IPS DF 4.7 (cell line): ENCODE measurements around the gene TMEM141.

Experiments
- DNase-seq: peaks from one replicate; pipeline ENCODE4 v3.0.0-alpha.2; 2013; ENCODE audit warnings: low spot score; ENCODE audit errors: extremely low read depth

The TMEM141 gene

GRCh38 chr9:136814725-136815421 lies 23.7 kb downstream of the TMEM141 start:
- DNase-seq: no peak

GRCh38 chr9:136815422-136815782 lies 24.3 kb downstream of the TMEM141 start:
- DNase-seq: no peak

- no peak for DNase-seq
Measured at GRCh38 chr9:136820971-136821825, 30.1 kb downstream of the TMEM141 start.

DNA sequence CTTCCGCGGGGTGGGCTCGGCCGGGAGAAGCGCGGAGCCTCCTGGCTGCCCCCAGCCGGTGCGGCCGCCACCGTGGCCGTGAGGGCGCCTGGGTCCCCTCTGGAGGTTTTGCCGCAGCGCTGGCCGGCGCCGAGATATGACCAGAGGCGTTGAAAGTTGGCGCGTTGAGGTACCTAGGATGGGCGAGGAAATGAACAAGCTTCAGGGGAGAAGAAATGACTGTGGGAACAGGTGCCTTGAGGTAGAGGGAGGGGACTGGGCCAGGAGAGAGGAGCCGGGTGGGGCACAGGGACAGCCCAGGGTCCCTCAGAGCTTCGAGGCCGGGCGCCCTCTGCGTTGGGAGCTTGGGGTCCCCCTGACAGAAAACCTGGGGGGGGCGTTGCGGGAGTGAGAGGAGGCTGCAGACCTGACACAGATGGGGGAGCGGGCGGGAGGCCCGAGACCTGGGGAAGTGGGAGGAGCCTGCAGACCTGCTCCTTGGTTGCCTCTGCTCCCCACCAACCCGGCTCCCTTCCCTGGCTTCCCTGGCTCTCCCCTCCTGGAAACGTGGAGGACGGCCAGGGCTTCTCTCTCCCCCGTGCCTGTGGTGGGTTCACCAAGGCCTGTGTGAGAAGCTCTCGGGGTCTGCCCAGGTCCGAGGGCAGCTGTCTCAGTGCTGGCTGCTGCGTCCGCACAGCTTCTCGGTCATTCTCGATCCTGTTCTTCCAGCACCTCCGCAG lies 30.8 kb downstream of the TMEM141 start:
- DNase-seq: no peak

GRCh38 chr9:136823136-136824046 lies 32.2 kb downstream of the TMEM141 start:
- no peak for DNase-seq

DNA sequence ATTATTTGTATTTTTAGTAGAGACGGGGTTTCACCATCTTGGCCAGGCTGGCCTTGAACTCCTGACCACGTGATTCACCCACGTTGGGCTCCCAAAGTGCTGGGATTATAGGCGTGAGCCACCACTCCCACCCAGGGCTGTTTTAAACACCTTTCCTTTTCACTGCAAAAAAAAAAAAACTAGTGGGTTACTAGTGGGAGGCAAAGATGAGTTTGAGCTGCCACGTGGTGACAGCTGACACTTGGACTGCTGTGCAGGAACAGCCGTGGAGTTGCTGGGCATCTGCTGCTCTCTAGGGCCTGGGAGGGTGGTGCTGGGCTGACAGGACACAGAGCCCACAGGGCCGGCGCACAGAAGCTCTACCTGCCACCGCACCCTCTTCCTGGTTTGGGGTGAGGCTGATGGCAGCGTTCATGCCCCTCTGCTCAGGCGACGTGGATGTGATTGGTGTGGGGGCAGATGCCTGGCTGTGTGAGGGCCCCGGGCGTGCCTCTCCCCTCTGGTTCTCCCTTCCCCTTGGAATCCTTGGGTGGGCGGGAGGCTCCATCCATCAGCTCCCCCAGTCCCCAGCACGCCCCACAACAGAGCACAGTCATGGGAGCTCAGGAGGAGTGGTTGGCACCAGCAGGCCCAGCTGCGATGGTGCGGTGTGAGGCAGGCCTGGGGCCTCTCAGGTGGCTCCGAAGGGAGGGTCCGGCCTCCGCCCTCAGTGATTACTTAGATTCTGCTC lies 33.5 kb downstream of the TMEM141 start:
- no peak for DNase-seq

- DNase-seq: no peak
Measured at GRCh38 chr9:136825295-136826187, 34.4 kb downstream of the TMEM141 start.

- no peak for DNase-seq
Measured at GRCh38 chr9:136826188-136826541, 35.0 kb downstream of the TMEM141 start.

- DNase-seq: no peak
Measured at GRCh38 chr9:136826703-136827582, 35.8 kb downstream of the TMEM141 start.

DNA sequence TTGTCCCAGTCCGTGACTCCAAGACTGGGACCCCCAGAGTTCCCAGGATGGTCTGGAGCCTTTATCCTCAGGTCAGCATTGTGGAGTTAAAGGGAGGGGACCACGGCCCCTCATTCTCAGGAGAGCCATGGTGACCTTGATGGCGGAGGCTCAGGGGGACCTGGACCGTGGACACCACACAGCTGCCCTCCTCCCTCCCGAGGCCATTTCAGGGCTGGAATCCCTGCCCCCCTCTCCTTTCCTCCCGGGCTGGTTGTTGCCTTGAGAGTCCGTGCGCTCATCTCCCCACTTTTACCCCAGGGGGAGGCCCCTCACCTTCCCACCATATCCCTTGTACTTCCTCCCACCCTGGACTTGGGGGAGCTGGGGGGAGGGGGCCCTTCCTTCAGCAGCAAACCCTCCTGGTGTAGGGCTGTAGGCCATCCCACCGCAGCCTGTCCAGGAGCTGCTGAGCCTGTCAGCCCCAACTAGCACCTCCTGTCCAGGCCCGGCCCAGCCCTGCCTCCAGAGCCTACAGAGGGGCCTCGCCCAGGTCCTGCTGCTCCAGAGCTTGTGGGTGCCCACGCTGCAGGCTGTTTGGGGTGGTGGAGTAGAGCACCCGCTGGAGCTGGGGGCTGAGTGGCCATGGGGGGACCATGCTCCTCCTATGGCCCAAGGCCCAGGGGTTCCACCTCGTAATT lies 36.8 kb downstream of the TMEM141 start:
- no peak for DNase-seq

DNA sequence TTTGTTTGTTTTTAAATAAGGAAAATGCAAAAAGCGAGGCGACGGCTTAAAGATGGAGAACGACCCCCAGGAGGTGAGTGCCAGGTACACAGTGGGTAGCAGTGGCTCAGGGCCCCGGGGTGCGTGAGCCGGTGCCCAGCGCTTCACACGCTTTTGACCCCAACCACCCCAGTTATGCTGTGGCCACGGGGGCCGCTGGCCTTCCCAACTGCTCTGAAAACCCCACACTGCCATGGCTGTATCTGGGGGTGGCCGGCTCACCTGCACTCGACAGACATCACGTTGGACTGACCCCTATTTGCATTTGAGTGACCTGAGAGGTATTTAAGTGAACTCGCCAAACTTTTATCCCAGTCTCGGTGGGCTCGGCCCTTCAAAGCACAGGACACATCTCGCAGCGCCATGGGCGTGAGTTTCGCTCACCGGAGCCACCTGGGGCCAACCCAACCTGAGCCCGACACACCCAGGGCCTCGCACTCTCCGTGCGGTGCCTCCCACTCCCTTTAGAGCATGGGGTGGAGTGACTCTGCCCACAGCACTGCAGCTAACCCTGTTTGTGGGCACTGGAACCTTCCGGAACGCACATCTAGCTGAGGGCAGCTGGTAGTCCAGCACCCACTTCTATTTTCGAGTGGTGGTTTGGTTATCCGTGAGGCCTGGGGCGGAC lies 37.5 kb downstream of the TMEM141 start:
- DNase-seq: no peak

DNA sequence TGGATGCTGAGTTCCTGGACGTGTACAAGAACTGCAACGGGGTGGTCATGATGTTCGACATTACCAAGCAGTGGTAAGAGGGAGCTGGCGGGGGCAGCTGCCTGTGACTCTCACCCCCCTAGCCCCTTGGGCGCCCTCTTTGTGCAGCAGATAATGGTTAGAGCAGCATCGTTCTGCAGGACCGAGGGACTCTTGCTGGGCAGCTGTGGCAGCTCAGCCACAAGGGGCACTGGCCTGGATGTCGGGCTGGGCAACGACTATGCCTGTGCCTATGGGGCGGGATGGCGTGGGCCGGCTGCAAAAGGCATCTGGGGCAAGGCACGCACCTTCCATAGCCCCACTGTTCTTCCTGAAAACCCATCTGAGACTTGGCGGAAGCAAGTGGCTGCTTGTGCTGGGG lies 38.3 kb downstream of the TMEM141 start:
- no peak for DNase-seq

- no peak for DNase-seq
Measured at GRCh38 chr9:136829981-136830885, 39.1 kb downstream of the TMEM141 start.

GRCh38 chr9:136831002-136831719 lies 40.0 kb downstream of the TMEM141 start:
- DNase-seq: no peak

- no peak for DNase-seq
Measured at GRCh38 chr9:136831720-136832104, 40.6 kb downstream of the TMEM141 start.

- no peak for DNase-seq
Measured at GRCh38 chr9:136832581-136832980, 41.4 kb downstream of the TMEM141 start.
